Endodermal cell (in vitro differentiated cells): Measurements from ENCODE around the gene GMNN. TPM values are rescaled to one million over a fixed set of nuclear protein-coding genes. Genes with fewer than 3 reads are reported as not detected.
"Not testable (repeated sequence)": the region's sequence is repeated elsewhere in the genome, so short reads cannot be mapped to it uniquely, and the experiment has no call there.

Source experiments
- DNase-seq: peaks from one replicate; pipeline ENCODE4 v3.0.0-alpha.2; 2017
- H3K27ac ChIP-seq: 2 replicates; pipeline ENCODE4 v1.5.1; 2013; ENCODE audit warnings: mild to moderate bottlenecking, low read depth, low read length, moderate library complexity
- H3K27me3 ChIP-seq: 2 replicates; pipeline ENCODE4 v1.6.1; 2013; ENCODE audit warnings: mild to moderate bottlenecking, low read length, moderate library complexity; ENCODE audit not compliant: insufficient read depth, control insufficient read depth, poor library complexity, severe bottlenecking
- H3K36me3 ChIP-seq: 2 replicates; pipeline ENCODE4 v1.7.0; 2013; ENCODE audit warnings: mild to moderate bottlenecking, low read length, moderate library complexity; ENCODE audit not compliant: control insufficient read depth, insufficient read depth
- H3K4me1 ChIP-seq: one replicate; pipeline ENCODE4 v1.7.0; 2013; ENCODE audit warnings: low read length; ENCODE audit not compliant: control insufficient read depth, insufficient read depth
- H3K4me3 ChIP-seq: 2 replicates; pipeline ENCODE4 v1.5.1; 2013; ENCODE audit warnings: mild to moderate bottlenecking, low read length, moderate library complexity
- H3K9ac ChIP-seq: 2 replicates; pipeline ENCODE4 v1.6.1; 2013; ENCODE audit warnings: mild to moderate bottlenecking, low read length, moderate library complexity; ENCODE audit not compliant: poor library complexity, severe bottlenecking; ENCODE audit errors: extremely low read depth
- H3K9me3 ChIP-seq: 2 replicates; pipeline ENCODE4 v1.6.1; 2013; ENCODE audit warnings: mild to moderate bottlenecking, low read length, moderate library complexity; ENCODE audit not compliant: control insufficient read depth
- H3K27ac Mint-ChIP-seq: 2 replicates; pipeline ENCODE4 v1.8.0; 2020; ENCODE audit warnings: mixed read lengths
- H3K27me3 Mint-ChIP-seq: 2 replicates; pipeline ENCODE4 v1.8.0; 2021; ENCODE audit warnings: mild to moderate bottlenecking, mixed read lengths; ENCODE audit not compliant: insufficient read depth
- H3K36me3 Mint-ChIP-seq: 2 replicates; pipeline ENCODE4 v1.8.0; 2020; ENCODE audit warnings: low read depth, mixed read lengths
- H3K4me1 Mint-ChIP-seq: 2 replicates; pipeline ENCODE4 v1.8.0; 2020; ENCODE audit warnings: mixed read lengths
- H3K4me3 Mint-ChIP-seq: 2 replicates; pipeline ENCODE4 v1.8.0; 2020; ENCODE audit warnings: mild to moderate bottlenecking, moderate library complexity, mixed read lengths
- H3K9me3 Mint-ChIP-seq: 2 replicates; pipeline ENCODE4 v1.8.0; 2020; ENCODE audit warnings: mild to moderate bottlenecking, mixed read lengths
- CTCF ChIP-seq: fragments of 200-600 bp; sonication (generic); conservative IDR thresholded peaks from 2 replicates; pipeline ENCODE4 v1.5.0; 2021; ENCODE audit warnings: antibody characterized with exemption, mild to moderate bottlenecking
- WGBS, 2 experiments: methylation state at CpG; one replicate each; pipeline versions ENCODE4 v1.1.5 to v1.1.7; 2013; ENCODE audit warnings: missing lambda C conversion rate in 2 of 2, mixed read lengths in 1 of 2; ENCODE audit not compliant: insufficient coverage in 1 of 2, insufficient read length in 1 of 2; 5-methylcytosine and 5-hydroxymethylcytosine counted together
- total RNA-seq, 2 donors: library from RNA; stranded (reverse); fragmentation: NEBNext Ultra II Directional in 1 of 2; extraction: Animal tissue kit (Norgen Biotek cat#: 25700) in 1 of 2; gene quantifications; 2 replicates in 1 of 2; 3 replicates in 1 of 2; pipeline ENCODE4 v1.2.1, GENCODE V29; 2021

Gene GMNN
- total RNA-seq, 2 donors from 2014 or later = 64.9 to 79.7 TPM

GRCh38 chr6:24744911-24745310 is 29.8 kb upstream of the GMNN start:
- Histone ChIP-seq H3K27ac (no peak overlapping the region), H3K9ac (no peak overlapping the region), H3K27me3 (no peaks in the 10 kb centered on the region), H3K4me1 (no peaks in the 10 kb centered on the region), H3K9me3 (no peaks in the 10 kb centered on the region), H3K36me3 (no peaks in the 10 kb centered on the region), H3K4me3 (no peak overlapping the region)
- no peak overlapping the region for H3K4me3 Mint-ChIP-seq
- DNase-seq = no peak
- 92 to 96% methylated on average over 4 to 5 of the region's 5 CpGs for WGBS, 2 experiments
- TF ChIP-seq CTCF = no peak
- no peaks in the 10 kb centered on the region for H3K4me1 Mint-ChIP-seq
- peaks cover 3% of the 10 kb centered on the region for H3K27me3 Mint-ChIP-seq
- H3K36me3 Mint-ChIP-seq = no peaks in the 10 kb centered on the region
- H3K27ac Mint-ChIP-seq = no peak overlapping the region
- no peaks in the 10 kb centered on the region for H3K9me3 Mint-ChIP-seq

- DNase-seq = no peak
- Histone ChIP-seq H3K9ac (no peak overlapping the region), H3K4me3 (no peak overlapping the region), H3K36me3 (no peaks in the 10 kb centered on the region), H3K4me1 (no peaks in the 10 kb centered on the region), H3K9me3 (peaks cover 7% of the 10 kb centered on the region), H3K27me3 (no peaks in the 10 kb centered on the region), H3K27ac (no peak overlapping the region)
- Mint-ChIP-seq H3K36me3 (no peaks in the 10 kb centered on the region), H3K27ac (no peak overlapping the region), H3K4me1 (no peaks in the 10 kb centered on the region), H3K27me3 (peaks cover 3% of the 10 kb centered on the region), H3K9me3 (peaks cover 9% of the 10 kb centered on the region), H3K4me3 (no peak overlapping the region)
- no peak for TF ChIP-seq CTCF
- 87 to 100% methylated on average over 1 to 3 of the region's 3 CpGs for WGBS, 2 experiments
Observed at GRCh38 chr6:24749297-24749696, 25.4 kb upstream of the GMNN start.

DNA sequence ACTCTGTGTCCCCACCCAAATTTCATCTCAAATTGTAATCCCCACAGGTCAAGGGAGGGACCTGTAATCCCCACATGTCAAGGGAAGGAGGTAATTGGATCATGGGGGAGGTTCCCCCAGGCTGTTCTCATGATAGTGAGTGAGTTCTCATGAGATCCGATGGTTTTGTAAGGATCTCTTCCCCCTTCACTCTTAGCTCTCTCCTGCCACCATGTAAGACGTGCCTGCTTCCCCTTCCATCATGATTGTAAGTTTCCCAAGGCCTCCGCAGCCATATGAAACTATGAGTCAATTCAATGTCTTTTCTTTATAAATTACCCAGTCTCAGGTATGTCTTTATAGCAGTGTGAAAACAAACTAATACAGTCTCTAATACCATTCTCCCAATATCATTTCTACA is 23.9 kb upstream of the GMNN start:
- not testable (repeated sequence) for H3K4me3 Mint-ChIP-seq, H3K36me3 ChIP-seq, H3K4me3 ChIP-seq, H3K36me3 Mint-ChIP-seq, H3K9ac ChIP-seq, H3K4me1 Mint-ChIP-seq, H3K4me1 ChIP-seq, H3K27me3 Mint-ChIP-seq, H3K27me3 ChIP-seq, H3K27ac ChIP-seq, DNase-seq, H3K27ac Mint-ChIP-seq
- peaks cover 13% of the 10 kb centered on the region for H3K9me3 ChIP-seq
- WGBS, 2 experiments = 93 to 100% methylated on average over 1 to 3 of the region's 3 CpGs
- peaks cover 14% of the 10 kb centered on the region for H3K9me3 Mint-ChIP-seq

- peaks cover 13% of the 10 kb centered on the region for H3K9me3 ChIP-seq
- H3K4me1 ChIP-seq = no peaks in the 10 kb centered on the region
- no peak for TF ChIP-seq CTCF
- Mint-ChIP-seq H3K27me3 (peaks cover 3% of the 10 kb centered on the region), H3K36me3 (no peaks in the 10 kb centered on the region), H3K9me3 (peaks cover 14% of the 10 kb centered on the region), H3K27ac (no peak overlapping the region), H3K4me1 (no peaks in the 10 kb centered on the region), H3K4me3 (no peak overlapping the region)
- no peaks in the 10 kb centered on the region for H3K27me3 ChIP-seq
- H3K27ac ChIP-seq = no peak overlapping the region
- H3K4me3 ChIP-seq = no peak overlapping the region
- WGBS, 2 experiments = 90 to 95% methylated on average over 2 of the region's 2 CpGs
- H3K36me3 ChIP-seq = no peaks in the 10 kb centered on the region
- H3K9ac ChIP-seq = no peak overlapping the region
- no peak for DNase-seq
Observed at GRCh38 chr6:24752503-24752902, 22.2 kb upstream of the GMNN start.
